GM12801 (cell line): Measurements from ENCODE around the gene RNF40.

Experiments
- TF ChIP-seq, protein P1 (sequence below): IDR thresholded peaks from one replicate; pipeline ENCODE4 v1.5.1; 2011; ENCODE audit warnings: control low read depth; ENCODE audit not compliant: insufficient read length; ENCODE audit errors: extremely low read depth

RNF40 gene

DNA sequence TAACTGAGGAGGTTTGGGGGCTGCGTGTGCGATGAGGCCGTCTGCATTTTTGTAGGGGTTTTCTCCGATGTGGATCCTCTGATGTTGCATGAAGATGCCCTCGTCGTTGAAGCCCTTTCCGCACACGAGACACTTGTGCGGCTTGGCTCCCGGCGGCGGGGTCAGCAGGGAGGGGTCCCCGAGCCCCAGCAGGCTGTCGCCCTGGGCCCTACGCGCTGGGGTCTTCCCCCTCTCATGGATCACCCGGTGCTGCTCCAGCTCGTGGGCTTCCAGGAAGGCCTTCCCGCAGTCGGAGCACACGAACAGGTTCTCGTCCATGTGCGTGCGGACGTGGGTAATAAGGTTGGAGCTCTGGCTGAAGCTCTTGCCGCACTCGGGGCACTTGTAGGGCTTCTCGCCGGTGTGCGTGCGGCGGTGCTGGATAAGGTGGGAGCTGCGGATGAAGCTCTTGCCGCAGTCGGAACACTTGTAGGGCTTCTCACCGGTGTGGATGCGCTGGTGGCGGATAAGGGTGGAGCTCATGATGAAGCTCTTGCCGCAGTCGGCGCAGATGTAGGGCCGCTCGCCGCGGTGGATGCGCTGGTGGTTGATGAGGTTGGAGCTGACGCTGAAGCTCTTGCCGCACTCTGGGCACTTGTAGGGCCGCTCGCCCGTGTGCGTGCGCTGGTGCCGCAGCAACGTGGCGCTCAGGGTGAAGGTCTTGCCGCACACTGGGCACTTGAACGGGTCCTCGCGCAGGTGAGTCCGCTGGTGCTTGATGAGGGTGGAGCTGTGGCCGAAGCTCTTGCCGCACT lies 20.6 kb downstream of the RNF40 start:
- TF ChIP-seq, protein P1, sequence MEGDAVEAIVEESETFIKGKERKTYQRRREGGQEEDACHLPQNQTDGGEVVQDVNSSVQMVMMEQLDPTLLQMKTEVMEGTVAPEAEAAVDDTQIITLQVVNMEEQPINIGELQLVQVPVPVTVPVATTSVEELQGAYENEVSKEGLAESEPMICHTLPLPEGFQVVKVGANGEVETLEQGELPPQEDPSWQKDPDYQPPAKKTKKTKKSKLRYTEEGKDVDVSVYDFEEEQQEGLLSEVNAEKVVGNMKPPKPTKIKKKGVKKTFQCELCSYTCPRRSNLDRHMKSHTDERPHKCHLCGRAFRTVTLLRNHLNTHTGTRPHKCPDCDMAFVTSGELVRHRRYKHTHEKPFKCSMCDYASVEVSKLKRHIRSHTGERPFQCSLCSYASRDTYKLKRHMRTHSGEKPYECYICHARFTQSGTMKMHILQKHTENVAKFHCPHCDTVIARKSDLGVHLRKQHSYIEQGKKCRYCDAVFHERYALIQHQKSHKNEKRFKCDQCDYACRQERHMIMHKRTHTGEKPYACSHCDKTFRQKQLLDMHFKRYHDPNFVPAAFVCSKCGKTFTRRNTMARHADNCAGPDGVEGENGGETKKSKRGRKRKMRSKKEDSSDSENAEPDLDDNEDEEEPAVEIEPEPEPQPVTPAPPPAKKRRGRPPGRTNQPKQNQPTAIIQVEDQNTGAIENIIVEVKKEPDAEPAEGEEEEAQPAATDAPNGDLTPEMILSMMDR, result no peak

DNA sequence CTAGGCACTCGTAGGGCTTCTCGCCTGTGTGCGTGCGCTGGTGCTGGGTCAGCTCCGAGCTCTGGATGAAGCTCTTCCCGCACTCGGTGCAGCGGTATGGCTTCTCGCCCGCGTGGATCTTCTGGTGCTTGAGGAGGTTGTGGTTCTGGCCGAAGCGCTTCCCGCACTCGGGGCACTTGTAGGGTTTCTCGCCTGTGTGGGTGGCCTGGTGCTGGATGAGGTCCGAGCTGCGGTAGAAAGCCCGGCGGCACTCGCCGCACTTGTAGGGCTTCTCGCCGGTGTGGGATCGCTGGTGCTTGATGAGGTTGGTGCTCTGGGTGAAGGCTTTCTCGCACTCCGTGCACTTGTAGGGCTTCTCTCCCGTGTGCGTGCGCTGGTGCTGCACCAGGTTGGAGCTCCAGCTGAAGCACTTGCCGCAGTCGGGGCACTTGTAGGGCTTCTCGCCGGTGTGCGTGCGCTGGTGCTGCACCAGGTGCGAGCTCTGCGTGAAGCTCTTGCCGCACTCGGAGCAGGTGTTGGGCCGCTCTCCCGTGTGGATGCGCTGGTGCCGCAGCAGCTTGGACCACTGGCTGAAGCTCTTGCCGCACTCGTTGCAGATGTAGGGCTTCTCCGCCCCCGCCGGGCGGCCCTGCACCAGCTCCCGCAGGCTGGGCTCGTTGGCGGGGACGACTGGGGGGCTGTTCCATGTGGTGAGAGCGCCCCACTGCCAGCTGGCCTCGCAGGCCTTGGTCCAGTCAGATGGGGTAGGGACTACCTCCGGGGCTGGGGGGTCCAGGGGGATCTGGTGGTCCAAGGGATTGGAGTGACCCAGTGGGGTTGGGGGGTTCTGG lies 21.4 kb downstream of the RNF40 start:
- TF ChIP-seq, protein P1, result no peak

- TF ChIP-seq, protein P1, result no peak
Observed at GRCh38 chr16:30784215-30784614, 22.1 kb downstream of the RNF40 start.

DNA sequence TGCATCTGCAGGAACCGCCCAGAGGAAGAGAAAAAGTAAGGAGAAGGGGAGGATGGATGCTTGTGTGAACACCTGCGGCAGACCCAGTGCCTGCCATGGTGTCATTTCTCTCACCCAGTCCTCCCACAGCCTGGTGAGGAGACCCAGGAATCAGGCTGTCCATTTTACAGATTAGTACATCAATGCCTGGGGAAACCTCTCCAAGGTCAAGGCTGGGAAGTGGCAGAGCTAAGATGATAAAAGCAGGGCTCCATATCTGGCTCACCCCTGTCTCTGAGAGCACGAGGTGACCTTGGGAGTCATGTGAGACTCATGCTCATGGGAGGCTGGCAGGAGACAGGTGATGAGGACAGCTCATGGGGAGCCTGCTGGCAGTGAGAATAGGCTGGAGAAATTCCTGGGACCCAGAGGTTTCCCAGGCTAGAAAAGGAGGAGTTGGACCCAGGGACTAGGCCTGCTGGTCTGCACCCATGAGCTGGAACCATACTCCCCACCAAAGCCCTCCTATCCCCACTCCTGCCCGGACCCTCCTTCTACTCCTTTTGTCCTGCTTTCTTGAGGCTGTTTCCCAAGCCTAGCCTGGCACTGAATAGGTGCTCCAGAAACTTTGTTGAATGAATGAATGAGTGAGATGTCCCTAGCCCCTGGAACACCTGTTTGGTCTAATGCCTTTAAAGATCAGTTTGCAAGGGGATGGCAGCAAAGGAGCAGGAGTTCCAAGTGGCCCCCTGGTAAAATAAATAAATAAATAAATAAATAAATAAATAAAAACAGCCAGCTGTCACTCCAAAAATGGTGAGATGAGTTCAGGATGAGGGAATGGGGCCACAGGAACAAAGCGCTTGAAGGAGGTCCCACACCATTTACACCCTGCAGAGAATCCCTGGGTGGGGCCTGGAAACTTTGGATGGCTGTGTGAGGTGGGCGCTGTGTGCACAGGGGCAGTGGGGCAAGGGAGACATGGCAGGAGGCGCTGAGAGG lies 23.3 kb downstream of the RNF40 start:
- TF ChIP-seq, protein P1, result no peak

- TF ChIP-seq, protein P1, result no peak
Observed at GRCh38 chr16:30786115-30786935, 24.2 kb downstream of the RNF40 start.

DNA sequence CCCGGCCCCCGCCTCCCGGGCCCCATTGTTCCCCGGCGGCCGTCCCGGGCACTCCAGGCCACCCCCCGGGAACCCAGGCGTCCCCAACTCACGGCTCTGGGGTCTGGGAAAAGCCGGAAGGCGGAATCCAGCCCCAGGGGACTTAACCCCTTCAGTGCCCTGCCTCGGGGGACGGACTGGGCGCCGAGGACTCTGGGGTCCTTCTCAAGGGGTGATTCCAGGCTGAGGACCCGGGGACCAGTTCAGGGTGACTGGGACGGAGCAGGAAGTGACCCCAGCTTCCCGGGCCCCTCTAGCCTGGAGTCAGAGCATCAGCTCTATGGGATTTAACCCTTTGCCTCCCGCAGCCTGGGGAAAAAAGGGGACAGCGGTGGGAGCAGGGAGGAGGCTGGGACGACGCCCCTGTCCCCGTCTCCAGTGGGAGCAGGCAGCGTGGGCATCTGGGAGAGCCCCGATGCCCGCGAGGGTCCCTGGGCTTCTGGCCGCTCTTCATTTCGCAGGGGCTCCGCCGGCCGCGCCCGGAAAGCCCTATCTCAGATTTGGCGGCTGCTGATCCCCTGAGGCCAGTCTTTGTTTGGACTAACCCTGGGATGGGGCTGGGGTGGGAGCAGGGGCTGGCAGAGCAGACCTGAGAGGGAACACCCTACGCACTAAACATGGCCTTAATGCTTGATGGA lies 25.0 kb downstream of the RNF40 start, which contains the start of gene ZNF629:
Gene ZNF629 (minus strand): TSS at position 270 of the 677 bp plus-strand sequence. CDS start 2,723 bp downstream, outside the sequence.
- TF ChIP-seq, protein P1, result no peak
